ENCODE data around the gene SPCS3.

DNA sequence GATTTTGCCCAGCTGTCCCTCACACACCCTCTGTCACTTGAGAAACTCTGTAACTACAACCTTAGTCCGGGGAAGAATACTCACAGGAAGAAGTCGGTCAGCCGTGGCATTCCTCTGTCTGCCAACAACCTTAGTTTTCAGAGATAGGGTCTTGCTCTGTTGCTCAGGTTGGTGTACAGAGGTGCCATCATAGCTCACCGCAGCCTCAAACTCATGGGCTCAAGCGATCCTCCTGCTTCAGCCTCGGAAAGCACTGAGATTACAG lies 12.2 kb upstream of the SPCS3 start:
- TF ChIP-seq, protein P1, sequence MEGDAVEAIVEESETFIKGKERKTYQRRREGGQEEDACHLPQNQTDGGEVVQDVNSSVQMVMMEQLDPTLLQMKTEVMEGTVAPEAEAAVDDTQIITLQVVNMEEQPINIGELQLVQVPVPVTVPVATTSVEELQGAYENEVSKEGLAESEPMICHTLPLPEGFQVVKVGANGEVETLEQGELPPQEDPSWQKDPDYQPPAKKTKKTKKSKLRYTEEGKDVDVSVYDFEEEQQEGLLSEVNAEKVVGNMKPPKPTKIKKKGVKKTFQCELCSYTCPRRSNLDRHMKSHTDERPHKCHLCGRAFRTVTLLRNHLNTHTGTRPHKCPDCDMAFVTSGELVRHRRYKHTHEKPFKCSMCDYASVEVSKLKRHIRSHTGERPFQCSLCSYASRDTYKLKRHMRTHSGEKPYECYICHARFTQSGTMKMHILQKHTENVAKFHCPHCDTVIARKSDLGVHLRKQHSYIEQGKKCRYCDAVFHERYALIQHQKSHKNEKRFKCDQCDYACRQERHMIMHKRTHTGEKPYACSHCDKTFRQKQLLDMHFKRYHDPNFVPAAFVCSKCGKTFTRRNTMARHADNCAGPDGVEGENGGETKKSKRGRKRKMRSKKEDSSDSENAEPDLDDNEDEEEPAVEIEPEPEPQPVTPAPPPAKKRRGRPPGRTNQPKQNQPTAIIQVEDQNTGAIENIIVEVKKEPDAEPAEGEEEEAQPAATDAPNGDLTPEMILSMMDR (IDR thresholded peaks at IDR 0.05) = no peak
- TF ChIP-seq EZH2phosphoT487 (IDR thresholded peaks at IDR 0.05) (no peak), EZH2 (IDR thresholded peaks at IDR 0.05) (no peak)
